ENCODE results near the gene OR52N2.

Gene OR52N2

GRCh38 chr11:5808500-5809121 is at the start of gene OR52N2:
TSS of gene OR52N2 (plus strand) at chr11:5808924. CDS start at chr11:5820336, 11,412 bp downstream.
- H3K27ac ChIP-seq: no peak within 1 kb of the TSS
- H3K4me3 ChIP-seq: peak within 1 kb of the TSS; percentile 20 to 47 (median 32)

- Histone ChIP-seq H3K4me3 (no peak overlapping the region), H3K27ac (no peak overlapping the region)
Observed at GRCh38 chr11:5767056-5767455, 41.7 kb upstream of the OR52N2 start.

- Histone ChIP-seq H3K27ac (no peak within 1 kb of the TSS), H3K4me3 (no peak within 1 kb of the TSS)
Observed at GRCh38 chr11:5783255-5783654, 25.5 kb upstream of the OR52N2 start, which contains the start of gene OR52N5. TSS of gene OR52N5 (minus strand) at chr11:5783355. CDS start at chr11:5778634, 4,721 bp downstream.

DNA sequence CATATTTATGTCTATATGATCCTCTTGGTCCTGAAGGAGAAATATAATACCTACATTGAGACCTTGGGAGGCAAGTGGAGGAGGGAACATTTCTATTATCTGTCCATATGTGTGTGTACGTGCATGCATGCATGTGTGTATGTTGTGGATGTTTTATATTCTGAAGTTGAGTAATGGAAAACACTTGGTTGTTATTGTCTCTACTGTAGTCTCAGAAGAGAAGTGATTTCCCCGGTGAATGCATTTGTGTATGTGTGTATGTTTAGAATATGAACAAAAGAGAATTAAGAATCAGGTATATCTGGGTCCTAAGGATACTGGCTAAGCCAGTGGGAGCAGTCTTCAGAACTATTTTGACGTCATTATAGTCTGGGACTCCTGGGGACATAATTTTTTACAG is 17.6 kb upstream of the OR52N2 start, which contains the start of gene OR52N1:
OR52N1 (minus strand) TSS at position 101 of the 400 bp plus-strand sequence. CDS start 2,449 bp downstream, outside the sequence.
- Histone ChIP-seq H3K27ac (no peak within 1 kb of the TSS), H3K4me3 (no peak within 1 kb of the TSS)

- Histone ChIP-seq H3K4me3 (no peak overlapping the region), H3K27ac (no peak overlapping the region)
Observed at GRCh38 chr11:5796541-5796940, 12.2 kb upstream of the OR52N2 start.

DNA sequence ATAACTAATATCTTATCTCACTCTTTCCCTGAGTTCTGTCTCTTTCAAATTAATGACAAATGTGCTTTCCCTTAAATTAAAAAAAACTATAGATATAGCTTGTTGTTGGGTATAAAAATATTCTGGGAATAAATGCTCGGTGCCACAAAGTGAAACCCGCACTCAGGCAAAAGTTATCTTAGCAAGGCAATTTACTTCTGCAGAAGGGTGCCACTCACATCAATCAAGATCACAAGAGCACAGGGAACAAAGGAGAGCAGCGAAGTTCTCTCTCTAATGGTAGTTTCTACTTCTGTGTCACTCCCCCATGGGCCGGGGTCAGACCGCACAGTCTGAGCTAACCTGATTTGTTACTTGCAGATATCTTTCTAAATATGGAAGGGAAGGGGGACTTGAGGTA is 4.7 kb upstream of the OR52N2 start:
- Histone ChIP-seq H3K4me3 (no peak overlapping the region), H3K27ac (no peak overlapping the region)

DNA sequence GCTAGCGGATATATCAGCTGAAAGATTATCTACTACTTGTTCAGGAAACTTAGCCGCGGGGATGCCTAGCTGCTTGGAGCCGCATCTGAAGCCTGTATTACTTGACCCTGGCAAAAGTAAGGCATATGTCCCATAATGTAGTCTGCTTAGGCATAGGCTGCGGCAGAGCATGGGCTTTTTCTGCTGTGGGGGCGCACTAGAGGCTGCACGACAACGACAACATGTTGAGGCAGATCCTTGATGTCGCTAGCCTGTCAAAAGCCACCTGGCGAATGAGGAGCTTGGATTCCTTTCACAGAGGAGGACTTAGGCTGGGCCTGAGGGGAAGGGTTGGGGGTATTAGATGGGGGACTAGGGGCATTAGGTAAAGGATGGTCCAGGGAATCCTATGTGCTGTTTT is 1.1 kb upstream of the OR52N2 start:
- Histone ChIP-seq H3K4me3 (no peak overlapping the region), H3K27ac (no peak overlapping the region)

- Histone ChIP-seq H3K4me3 (peak overlapping the region; percentile 20 to 47 (median 32)), H3K27ac (no peak overlapping the region)
Observed at GRCh38 chr11:5809122-5809519, 397 bp downstream of the OR52N2 start.

DNA sequence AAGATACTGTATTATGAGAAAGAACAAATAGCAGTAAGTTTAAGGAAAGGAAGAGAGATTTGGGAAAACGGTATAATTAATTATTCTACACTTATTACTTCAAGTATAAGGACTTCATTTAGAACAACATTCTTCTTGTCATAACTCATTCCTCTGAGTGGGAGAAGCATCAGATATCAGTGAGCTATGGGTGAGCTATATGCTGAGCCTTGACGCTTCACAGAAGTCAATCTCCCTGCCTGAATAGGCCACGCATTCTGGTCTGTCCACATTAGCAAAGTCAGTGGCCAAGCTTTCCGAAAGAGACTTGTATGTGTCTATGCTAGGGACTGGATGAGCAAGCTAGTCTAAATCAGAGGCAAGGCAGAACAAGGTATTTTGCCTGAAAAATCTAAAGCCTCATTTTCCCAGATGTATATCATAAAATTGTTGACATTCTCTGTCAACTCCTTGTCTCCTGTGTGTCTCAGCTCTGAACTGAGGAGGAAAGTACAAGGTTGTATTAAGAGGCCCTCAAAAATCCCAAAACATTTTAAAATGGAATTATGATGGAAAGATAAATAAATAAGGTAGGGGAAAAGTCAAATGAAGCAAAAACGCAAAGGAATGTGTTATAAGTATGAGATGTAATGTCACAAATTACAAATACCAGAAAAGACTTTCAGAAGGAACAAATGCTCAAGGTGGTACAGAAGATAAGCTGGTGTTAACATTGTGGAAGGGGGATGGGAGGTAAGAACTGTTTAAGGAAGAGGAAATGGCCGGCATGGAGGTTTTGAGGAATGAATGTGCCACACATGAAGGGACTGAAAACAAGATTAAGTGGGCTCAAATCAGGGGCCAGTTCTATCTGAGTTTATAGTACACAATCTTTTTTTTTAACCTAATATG is 1.4 kb downstream of the OR52N2 start:
- no peak overlapping the region for H3K4me3 ChIP-seq

GRCh38 chr11:5815534-5815933 is 6.8 kb downstream of the OR52N2 start:
- Histone ChIP-seq H3K4me3 (no peak overlapping the region), H3K27ac (no peak overlapping the region)

More for the DNA sequence above, 1.4 kb downstream of the OR52N2 start:
- no peak overlapping the region for H3K27ac ChIP-seq

- H3K4me3 ChIP-seq: no peak overlapping the region
Observed at GRCh38 chr11:5818245-5818886, 9.6 kb downstream of the OR52N2 start.

DNA sequence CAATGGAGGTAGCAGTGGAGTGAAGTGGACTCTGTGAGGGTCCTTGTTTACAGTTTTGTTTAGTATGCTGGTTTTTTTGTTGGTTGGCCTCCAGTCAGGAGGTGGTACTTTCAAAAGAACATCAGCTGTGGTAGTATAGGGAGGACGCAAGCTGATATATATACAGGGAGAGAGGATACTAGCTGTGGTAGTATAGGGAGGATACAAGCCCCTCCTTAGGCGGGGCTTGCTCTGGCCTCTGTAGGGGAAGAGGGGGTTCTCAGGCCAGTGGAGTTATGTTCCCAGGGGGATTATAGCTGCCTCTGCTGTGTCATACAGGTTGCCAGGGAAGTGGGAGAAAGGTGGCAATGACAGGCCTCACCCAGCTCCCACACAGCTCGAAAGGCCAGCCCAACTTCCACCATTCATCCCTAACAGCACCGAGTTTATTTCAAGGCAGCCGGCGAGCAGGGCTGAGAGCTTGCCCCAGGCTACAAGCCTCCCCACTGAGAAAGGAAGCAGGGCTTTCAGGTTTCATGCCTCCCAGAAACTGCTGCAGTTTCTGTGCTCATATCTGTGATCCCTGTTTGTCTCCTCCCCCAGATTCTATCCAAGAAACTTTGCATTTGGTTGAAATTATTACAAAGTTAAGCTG is 22.6 kb downstream of the OR52N2 start:
- no peak overlapping the region for H3K27ac ChIP-seq
- H3K4me3 ChIP-seq: no peak overlapping the region

More at GRCh38 chr11:5818245-5818886, 9.6 kb downstream of the OR52N2 start:
- peak overlapping the region in 1 of 21 experiments; percentile 40 for H3K27ac ChIP-seq

GRCh38 chr11:5833446-5833845 is 24.7 kb downstream of the OR52N2 start:
- no peak overlapping the region for H3K27ac ChIP-seq
- no peak overlapping the region for H3K4me3 ChIP-seq

- H3K4me3 ChIP-seq: no peak overlapping the region
- H3K27ac ChIP-seq: no peak overlapping the region
Observed at GRCh38 chr11:5837695-5838094, 29.0 kb downstream of the OR52N2 start.

DNA sequence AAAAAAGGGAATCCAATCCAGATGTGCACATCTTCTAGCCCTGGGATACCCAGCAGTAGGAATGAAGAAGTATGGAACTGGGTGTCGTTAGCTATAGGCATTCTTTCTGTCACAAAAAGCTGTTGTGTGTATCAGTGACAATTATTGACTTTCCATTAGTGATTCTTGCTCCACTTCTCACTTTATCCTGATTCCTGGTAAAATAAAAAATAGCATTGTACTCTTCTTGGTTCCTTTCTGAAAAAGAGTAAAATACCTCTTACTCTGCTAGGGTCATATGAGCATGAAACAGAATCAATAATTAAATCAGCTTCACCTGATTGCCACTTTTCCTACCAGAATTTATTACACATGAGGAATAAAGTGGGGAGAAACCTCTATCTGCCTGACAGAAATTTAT is 33.1 kb downstream of the OR52N2 start, which contains the start of gene OR52E6:
OR52E6 (minus strand) TSS at position 101 of the 400 bp plus-strand sequence; CDS start at position 101, 0 bp downstream.
- Histone ChIP-seq H3K4me3 (no peak within 1 kb of the TSS), H3K27ac (no peak within 1 kb of the TSS)

- H3K4me3 ChIP-seq: no peak overlapping the region
Observed at GRCh38 chr11:5846701-5847100, 38.0 kb downstream of the OR52N2 start.

DNA sequence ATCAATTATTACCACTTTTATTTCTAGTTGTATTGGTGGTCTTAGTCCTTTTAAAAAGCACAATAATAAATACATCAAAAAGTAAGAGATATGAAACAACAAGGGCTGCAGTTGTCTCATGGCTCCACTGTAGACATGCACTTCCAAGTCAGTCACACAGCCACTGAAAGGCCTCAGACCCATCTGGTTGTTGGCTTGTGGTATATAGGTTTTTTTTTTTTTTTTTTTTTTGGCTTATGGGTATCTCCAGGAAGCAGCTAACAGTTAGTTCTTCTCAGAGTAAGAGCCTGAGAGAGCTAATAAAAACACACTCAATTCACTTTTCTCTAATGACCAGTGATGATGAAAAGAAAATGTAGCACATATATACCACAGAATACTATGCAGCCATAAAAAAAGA is 39.0 kb downstream of the OR52N2 start:
- Histone ChIP-seq H3K4me3 (no peak overlapping the region), H3K27ac (no peak overlapping the region)

More at GRCh38 chr11:5846701-5847100, 38.0 kb downstream of the OR52N2 start:
- no peak overlapping the region for H3K27ac ChIP-seq

DNA sequence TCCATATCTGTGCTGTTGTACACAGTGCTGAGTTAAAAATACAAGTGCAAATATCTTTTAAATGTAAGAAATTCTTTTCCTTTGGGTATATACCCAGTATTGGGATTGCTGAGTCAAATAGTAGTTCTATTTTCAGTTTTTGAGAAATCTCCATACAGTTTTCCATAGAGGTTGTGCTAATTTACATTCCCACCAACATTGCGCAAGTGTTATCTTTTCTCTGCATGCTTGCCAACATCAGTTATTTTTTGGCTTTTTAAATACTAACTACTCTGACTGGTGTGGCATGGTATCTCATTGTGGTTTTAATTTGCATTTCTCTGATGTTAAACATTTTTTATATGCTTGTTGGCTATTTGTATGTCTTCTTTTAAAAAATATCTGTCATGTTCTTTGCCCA is 42.3 kb downstream of the OR52N2 start:
- Histone ChIP-seq H3K27ac (no peak overlapping the region), H3K4me3 (no peak overlapping the region)

DNA sequence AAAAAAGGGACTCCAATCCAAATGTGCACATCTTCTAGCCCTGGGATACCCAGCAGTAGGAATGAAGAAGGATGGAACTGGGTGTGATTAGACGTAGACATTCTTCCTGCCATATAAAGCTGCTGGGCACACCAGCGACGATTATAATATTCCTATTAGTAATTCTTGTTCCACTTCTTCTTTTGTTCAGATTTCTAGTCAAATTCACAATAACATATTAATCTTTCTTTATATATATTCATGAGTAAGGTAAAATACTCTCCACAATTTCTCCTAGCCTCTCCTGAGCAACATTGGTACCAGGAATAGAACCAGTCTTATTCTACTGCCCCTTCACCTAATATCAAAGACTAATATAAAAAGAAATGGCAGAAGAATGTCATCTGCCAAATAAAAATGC is 48.9 kb downstream of the OR52N2 start, which contains the start of gene OR52E8:
OR52E8 (minus strand) TSS at position 101 of the 400 bp plus-strand sequence; CDS start at position 101, 0 bp downstream.
- Histone ChIP-seq H3K27ac (no peak within 1 kb of the TSS), H3K4me3 (no peak within 1 kb of the TSS)

DNA sequence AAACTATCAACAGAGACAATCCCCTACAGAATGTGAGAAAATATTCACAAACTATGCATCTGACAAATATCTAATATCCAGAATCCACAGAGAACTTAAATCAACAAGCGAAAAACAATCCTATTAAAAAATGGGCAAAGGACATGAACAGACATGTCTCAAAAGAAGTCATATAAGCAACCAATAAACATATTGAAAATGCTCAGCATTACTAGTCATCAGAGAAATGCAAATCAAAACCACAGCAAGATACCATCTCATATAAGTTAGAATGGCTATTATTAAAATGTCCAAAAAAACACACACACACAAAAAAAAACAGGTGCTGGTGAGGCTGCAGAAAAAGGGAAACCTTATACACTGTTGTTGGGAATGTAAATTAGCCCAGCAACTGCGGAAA is 57.1 kb downstream of the OR52N2 start:
- no peak overlapping the region for H3K4me3 ChIP-seq
- H3K27ac ChIP-seq: no peak overlapping the region

Data from skin epidermis (tissue), 12 donors.